ENCODE data around the gene RAB11B.
A peak's percentile ranks its signal among the peaks of the same experiment; 100 is the strongest.
"Not testable (repeated sequence)": the region's sequence is repeated elsewhere in the genome, so short reads cannot be mapped to it uniquely, and the experiment has no call there.

The RAB11B gene

GRCh38 chr19:8371011-8371804 lies 19.0 kb upstream of the RAB11B start:
- no peak for DNase-seq

GRCh38 chr19:8373867-8374813 lies 16.0 kb upstream of the RAB11B start:
- DNase-seq: no peak

GRCh38 chr19:8375766-8376165 lies 14.4 kb upstream of the RAB11B start:
- not testable (repeated sequence) for DNase-seq

- not testable (repeated sequence) for DNase-seq
These were observed 13.7 kb upstream of the RAB11B start for GRCh38 chr19:8376373-8376974.

GRCh38 chr19:8377598-8377997 lies 12.6 kb upstream of the RAB11B start:
- DNase-seq: no peak

GRCh38 chr19:8379156-8379891 lies 10.8 kb upstream of the RAB11B start:
- DNase-seq: not testable (repeated sequence)

- not testable (repeated sequence) for DNase-seq
These were observed 5.6 kb upstream of the RAB11B start for GRCh38 chr19:8384569-8384968.

- DNase-seq: not testable (repeated sequence)
These were observed 5.1 kb upstream of the RAB11B start for GRCh38 chr19:8385103-8385502.

- DNase-seq: not testable (repeated sequence)
These were observed 4.6 kb upstream of the RAB11B start for GRCh38 chr19:8385566-8385965.

GRCh38 chr19:8386419-8386818 lies 3.7 kb upstream of the RAB11B start:
- DNase-seq: not testable (repeated sequence)

GRCh38 chr19:8386990-8387389 lies 3.2 kb upstream of the RAB11B start:
- no peak for DNase-seq

GRCh38 chr19:8387688-8388611 lies 2.2 kb upstream of the RAB11B start:
- DNase-seq: no peak

- DNase-seq: no peak
These were observed 1.6 kb upstream of the RAB11B start for GRCh38 chr19:8388612-8388958.

- DNase-seq: peak; percentile 91
These were observed 439 bp downstream of the RAB11B start for GRCh38 chr19:8390617-8390981.

GRCh38 chr19:8391198-8392016 lies 1.2 kb downstream of the RAB11B start:
- no peak for DNase-seq

GRCh38 chr19:8392017-8392591 lies 1.9 kb downstream of the RAB11B start:
- DNase-seq: no peak

GRCh38 chr19:8393192-8393870 lies 3.2 kb downstream of the RAB11B start:
- DNase-seq: no peak

- DNase-seq: no peak
These were observed 3.7 kb downstream of the RAB11B start for GRCh38 chr19:8393871-8394250.

- no peak for DNase-seq
These were observed 5.5 kb downstream of the RAB11B start for GRCh38 chr19:8395621-8396082.

GRCh38 chr19:8396185-8396562 lies 6.0 kb downstream of the RAB11B start:
- DNase-seq: no peak
